Keratinocyte (primary cell): ENCODE measurements around the gene TENT4A. TPM values are rescaled to one million over a fixed set of nuclear protein-coding genes. Genes with fewer than 3 reads are reported as not detected.

Source experiments
- DNase-seq: peaks from one replicate; pipeline ENCODE4 v3.0.0-alpha.2; 2011; ENCODE audit warnings: low read depth, missing footprints, low spot score
- FAIRE-seq: peaks from 2 replicates; lab custom pipeline; 2011; peaks lifted over from hg19 to GRCh38; lab: Jason Lieb, UNC
- H2AFZ ChIP-seq: 2 replicates; pipeline ENCODE4 v1.6.0; 2012; ENCODE audit warnings: low read length, control low read depth, inconsistent platforms; ENCODE audit not compliant: control insufficient read depth
- H3K27ac ChIP-seq: 2 replicates; pipeline ENCODE4 v1.5.1; 2011; ENCODE audit warnings: low read length; ENCODE audit not compliant: control insufficient read depth, insufficient read depth
- H3K27me3 ChIP-seq: 3 replicates; pipeline ENCODE4 v1.6.0; 2011; ENCODE audit warnings: low read length; ENCODE audit not compliant: control insufficient read depth, insufficient read depth; ENCODE audit errors: extremely low read depth
- H3K36me3 ChIP-seq, 2 experiments: 2 replicates in 1 of 2; 3 replicates in 1 of 2; pipeline ENCODE4 v1.5.1; 2011; ENCODE audit warnings: low read length in 2 of 2, mild to moderate bottlenecking in 1 of 2; ENCODE audit not compliant: control insufficient read depth in 2 of 2, insufficient read depth in 2 of 2; ENCODE audit errors: extremely low read depth in 1 of 2
- H3K4me1 ChIP-seq: 3 replicates; pipeline ENCODE4 v1.5.1; 2011; ENCODE audit warnings: low read length; ENCODE audit not compliant: control insufficient read depth, insufficient read depth; ENCODE audit errors: extremely low read depth
- H3K4me2 ChIP-seq: 3 replicates; pipeline ENCODE4 v1.6.0; 2011; ENCODE audit warnings: low read depth, low read length; ENCODE audit not compliant: control insufficient read depth, insufficient read depth; ENCODE audit errors: extremely low read depth
- H3K4me3 ChIP-seq, 3 experiments: fragments of 200-600 bp in 1 of 3; sonication (generic) in 1 of 3; 2 replicates in 2 of 3; 3 replicates in 1 of 3; pipeline ENCODE4 v1.5.1; 2011 to 2016; ENCODE audit warnings: low read length in 3 of 3, mild to moderate bottlenecking in 3 of 3, control low read depth in 2 of 3, inconsistent platforms in 1 of 3, low read depth in 1 of 3, mixed read lengths in 1 of 3, mixed run types in 1 of 3, moderate library complexity in 1 of 3; ENCODE audit not compliant: control insufficient read depth in 2 of 3, insufficient read depth in 2 of 3; ENCODE audit errors: extremely low read depth in 1 of 3
- H3K79me2 ChIP-seq: 2 replicates; pipeline ENCODE4 v1.6.0; 2012; ENCODE audit warnings: low read length; ENCODE audit not compliant: control insufficient read depth, insufficient read depth
- H3K9ac ChIP-seq: 3 replicates; pipeline ENCODE4 v1.6.0; 2011; ENCODE audit warnings: low read length; ENCODE audit not compliant: control insufficient read depth, insufficient read depth; ENCODE audit errors: extremely low read depth
- H3K9me1 ChIP-seq: 3 replicates; pipeline ENCODE4 v1.6.0; 2011; ENCODE audit warnings: low read length; ENCODE audit not compliant: control insufficient read depth, insufficient read depth; ENCODE audit errors: extremely low read depth
- H3K9me3 ChIP-seq: 2 replicates; pipeline ENCODE4 v1.5.1; 2012; ENCODE audit warnings: low read depth, low read length; ENCODE audit not compliant: control insufficient read depth
- H4K20me1 ChIP-seq: 3 replicates; pipeline ENCODE4 v1.6.0; 2011; ENCODE audit warnings: low read length; ENCODE audit not compliant: control insufficient read depth, insufficient read depth; ENCODE audit errors: extremely low read depth
- EZH2 ChIP-seq: IDR thresholded peaks from one replicate; pipeline ENCODE4 v1.6.1; 2012; ENCODE audit warnings: inconsistent platforms, mild to moderate bottlenecking, low read length, moderate library complexity
- dilution Hi-C: fragments of 300-500 bp; cut with MboI; formaldehyde crosslinking; loops from one replicate; pipeline ENCODE4 v1.7.0; 2020; ENCODE audit warnings: low sequenced_read_pairs; ENCODE audit not compliant: extremely low pct_ligation_motif_present
- polyA plus RNA-seq, 5 experiments: library from polyadenylated mRNA; depleted of rRNA in 3 of 5; stranded (reverse) in 3 of 5; stranded (forward) in 1 of 5; unstranded in 1 of 5; fragments of >200 nt; gene quantifications; 1 replicate in 1 of 5; 2 replicates in 3 of 5; 3 replicates in 1 of 5; pipeline versions ENCODE4 v1.2.1 to v1.2.3, GENCODE V29; 2011 to 2012; ENCODE audit warnings: missing spikeins in 2 of 5, low read depth in 1 of 5, low replicate concordance in 1 of 5
- TF ChIP-seq, protein P1 (sequence below), 3 experiments: IDR thresholded peaks in 1 of 3; conservative IDR thresholded peaks in 1 of 3; optimal IDR thresholded peaks in 1 of 3; 2 replicates in 2 of 3; 3 replicates in 1 of 3; pipeline versions ENCODE3 to v1.5.1; 2011; ENCODE audit warnings: low read length in 3 of 3, mild to moderate bottlenecking in 3 of 3, moderate library complexity in 2 of 3, control low read depth in 1 of 3, inconsistent platforms in 1 of 3; ENCODE audit not compliant: insufficient read depth in 2 of 3; ENCODE audit errors: extremely low read depth in 1 of 3

Gene TENT4A
- polyA plus RNA-seq, 1 donor (not counting 4 experiments of a cell fraction or from before 2014, with no cell fraction given), result 5.9 TPM

DNA sequence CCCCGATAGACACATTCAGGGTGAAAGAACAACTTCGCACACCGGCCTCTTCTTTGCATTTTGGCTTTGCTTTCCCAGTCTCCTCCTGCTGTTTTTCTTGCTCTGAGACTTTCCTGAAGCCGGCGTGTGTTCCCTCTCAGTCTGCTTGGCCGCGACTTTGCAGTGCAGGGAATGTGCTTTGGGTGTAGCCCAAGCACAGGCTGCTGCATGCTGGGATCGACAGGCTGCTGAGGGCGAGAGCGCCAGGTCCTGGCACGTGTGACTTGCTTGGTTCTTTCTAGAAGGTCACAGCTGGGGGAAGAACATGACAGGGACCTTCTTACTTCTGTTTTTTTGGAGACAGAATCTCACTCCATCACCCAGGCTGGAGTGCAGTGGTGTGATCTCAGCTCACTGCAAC lies 40.6 kb downstream of the TENT4A start:
- dilution Hi-C loops, result no loop called here

DNA sequence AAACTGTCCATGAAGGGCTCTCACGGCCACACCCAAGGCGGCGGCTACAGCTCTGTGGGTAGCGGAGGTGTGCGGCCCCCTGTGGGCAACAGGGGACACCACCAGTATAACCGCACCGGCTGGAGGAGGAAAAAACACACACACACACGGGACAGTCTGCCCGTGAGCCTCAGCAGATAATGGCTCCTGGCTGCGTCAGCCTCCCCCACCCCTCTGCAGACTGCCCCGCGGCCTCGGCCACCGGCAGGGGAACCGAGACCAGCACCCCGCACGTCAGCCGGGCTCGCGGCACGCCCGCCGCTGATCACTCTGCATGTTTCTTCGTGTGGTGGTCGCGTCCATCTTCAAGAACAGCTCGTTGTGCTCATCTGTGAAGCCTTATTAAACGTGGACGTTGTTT lies 41.5 kb downstream of the TENT4A start:
- H4K20me1 ChIP-seq, result peaks cover 4% of the 10 kb centered on the region
- no peaks in the 10 kb centered on the region for H3K27me3 ChIP-seq
- dilution Hi-C loops, result no loop called here
- FAIRE-seq, result no peak
- no peak overlapping the region for H3K4me3 ChIP-seq
- no peaks in the 10 kb centered on the region for H3K9me3 ChIP-seq
- no peaks in the 10 kb centered on the region for H3K4me1 ChIP-seq
- no peak overlapping the region for H3K27ac ChIP-seq
- no peak overlapping the region for H3K9ac ChIP-seq
- no peak for DNase-seq
- H2AFZ ChIP-seq, result no peak overlapping the region
- peaks cover 3% of the 10 kb centered on the region for H3K9me1 ChIP-seq
- no peak overlapping the region for H3K4me2 ChIP-seq
- H3K36me3 ChIP-seq, result peaks cover 38 to 44% of the 10 kb centered on the region in 2 experiments
- TF ChIP-seq EZH2, result no peak
- peaks cover 1% of the 10 kb centered on the region for H3K79me2 ChIP-seq

More for the DNA sequence above, 40.6 kb downstream of the TENT4A start:
- Histone ChIP-seq H3K79me2 (peaks cover 6% of the 10 kb centered on the region), H3K27ac (no peak overlapping the region), H3K9ac (no peak overlapping the region), H3K36me3 (peaks cover 38 to 49% of the 10 kb centered on the region in 2 experiments), H2AFZ (no peak overlapping the region), H3K4me1 (no peaks in the 10 kb centered on the region), H4K20me1 (peaks cover 4% of the 10 kb centered on the region), H3K27me3 (no peaks in the 10 kb centered on the region), H3K9me1 (no peaks in the 10 kb centered on the region), H3K4me2 (no peak overlapping the region), H3K4me3 (no peak overlapping the region), H3K9me3 (no peaks in the 10 kb centered on the region)
- FAIRE-seq (no peak), DNase-seq (no peak)
- TF ChIP-seq EZH2, result no peak
- TF ChIP-seq, protein P1, sequence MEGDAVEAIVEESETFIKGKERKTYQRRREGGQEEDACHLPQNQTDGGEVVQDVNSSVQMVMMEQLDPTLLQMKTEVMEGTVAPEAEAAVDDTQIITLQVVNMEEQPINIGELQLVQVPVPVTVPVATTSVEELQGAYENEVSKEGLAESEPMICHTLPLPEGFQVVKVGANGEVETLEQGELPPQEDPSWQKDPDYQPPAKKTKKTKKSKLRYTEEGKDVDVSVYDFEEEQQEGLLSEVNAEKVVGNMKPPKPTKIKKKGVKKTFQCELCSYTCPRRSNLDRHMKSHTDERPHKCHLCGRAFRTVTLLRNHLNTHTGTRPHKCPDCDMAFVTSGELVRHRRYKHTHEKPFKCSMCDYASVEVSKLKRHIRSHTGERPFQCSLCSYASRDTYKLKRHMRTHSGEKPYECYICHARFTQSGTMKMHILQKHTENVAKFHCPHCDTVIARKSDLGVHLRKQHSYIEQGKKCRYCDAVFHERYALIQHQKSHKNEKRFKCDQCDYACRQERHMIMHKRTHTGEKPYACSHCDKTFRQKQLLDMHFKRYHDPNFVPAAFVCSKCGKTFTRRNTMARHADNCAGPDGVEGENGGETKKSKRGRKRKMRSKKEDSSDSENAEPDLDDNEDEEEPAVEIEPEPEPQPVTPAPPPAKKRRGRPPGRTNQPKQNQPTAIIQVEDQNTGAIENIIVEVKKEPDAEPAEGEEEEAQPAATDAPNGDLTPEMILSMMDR (optimal IDR thresholded peaks at IDR 0.05 in 1 of 3, IDR thresholded peaks at IDR 0.05 in 1 of 3, conservative IDR thresholded peaks at IDR 0.05 in 1 of 3; ENCODE audit: extremely low read depth in 1 of 3, insufficient read depth in 2 of 3, low read length in 3 of 3), result no peak

DNA sequence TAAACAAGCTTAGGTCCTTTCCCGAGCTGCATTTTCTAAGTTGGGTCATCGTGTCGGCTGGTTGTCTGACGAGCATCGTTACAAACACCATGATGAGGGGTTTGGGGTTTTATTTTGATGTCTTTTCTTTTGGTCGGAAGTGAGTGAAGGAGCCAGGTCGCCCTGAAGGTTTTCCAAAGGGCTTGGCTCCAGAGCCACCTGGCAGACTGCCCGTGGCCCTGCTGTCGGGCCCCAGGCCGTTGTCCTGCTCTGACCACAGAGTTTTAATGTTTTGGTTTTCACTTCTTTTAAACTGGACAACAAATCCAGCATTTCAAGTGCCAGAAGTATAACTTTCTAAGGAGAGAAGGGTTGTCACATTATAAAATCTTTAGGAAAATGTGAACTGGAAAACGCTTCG lies 42.3 kb downstream of the TENT4A start:
- H3K27me3 ChIP-seq, result no peaks in the 10 kb centered on the region
- H3K4me1 ChIP-seq, result no peaks in the 10 kb centered on the region
- no peak overlapping the region for H3K9ac ChIP-seq
- TF ChIP-seq, protein P1 (optimal IDR thresholded peaks at IDR 0.05 in 1 of 3, IDR thresholded peaks at IDR 0.05 in 1 of 3, conservative IDR thresholded peaks at IDR 0.05 in 1 of 3; ENCODE audit: extremely low read depth in 1 of 3, insufficient read depth in 2 of 3, low read length in 3 of 3), result no peak
- no peak for TF ChIP-seq EZH2
- H3K27ac ChIP-seq, result no peak overlapping the region
- H3K9me3 ChIP-seq, result no peaks in the 10 kb centered on the region
- H3K9me1 ChIP-seq, result peaks cover 3% of the 10 kb centered on the region
- FAIRE-seq, result no peak
- no peak overlapping the region for H2AFZ ChIP-seq
- dilution Hi-C loops, result no loop called here
- H3K79me2 ChIP-seq, result no peaks in the 10 kb centered on the region
- DNase-seq, result no peak
- H3K36me3 ChIP-seq, result peaks cover 32 to 39% of the 10 kb centered on the region in 2 experiments
- H3K4me3 ChIP-seq, result no peak overlapping the region
- no peak overlapping the region for H3K4me2 ChIP-seq
- no peaks in the 10 kb centered on the region for H4K20me1 ChIP-seq
